H9 (cell line): ENCODE measurements around the gene DRD1. TPM values are rescaled to one million over a fixed set of nuclear protein-coding genes. Genes with fewer than 3 reads are reported as not detected.

Experiments used
- DNase-seq: peaks from one replicate; pipeline ENCODE4 v3.0.0-alpha.2; 2017
- H2AFZ ChIP-seq: one replicate; pipeline ENCODE4 v1.6.1; 2013; ENCODE audit warnings: mild to moderate bottlenecking, low read length, control low read depth, moderate library complexity
- H2AK5ac ChIP-seq: 2 replicates; pipeline ENCODE4 v1.6.1; 2013; ENCODE audit warnings: low read length, control low read depth, mixed read lengths; ENCODE audit not compliant: insufficient read length
- H2BK120ac ChIP-seq: one replicate; pipeline ENCODE4 v1.6.1; 2013; ENCODE audit warnings: low read depth, mild to moderate bottlenecking, low read length, control low read depth, inconsistent platforms; ENCODE audit not compliant: poor library complexity, severe bottlenecking
- H2BK12ac ChIP-seq: 2 replicates; pipeline ENCODE4 v1.6.1; 2013; ENCODE audit warnings: low read length, control low read depth, mixed read lengths, low read depth; ENCODE audit not compliant: insufficient read length
- H2BK15ac ChIP-seq: 2 replicates; pipeline ENCODE4 v1.6.1; 2013; ENCODE audit warnings: low read depth, low read length, control low read depth
- H2BK20ac ChIP-seq: one replicate; pipeline ENCODE4 v1.6.1; 2013; ENCODE audit warnings: low read depth, mild to moderate bottlenecking, low read length, control low read depth, inconsistent platforms; ENCODE audit not compliant: poor library complexity, severe bottlenecking
- H2BK5ac ChIP-seq: 2 replicates; pipeline ENCODE4 v1.6.1; 2013; ENCODE audit warnings: low read length, control low read depth, mixed read lengths; ENCODE audit not compliant: insufficient read length
- H3K14ac ChIP-seq: 2 replicates; pipeline ENCODE4 v1.6.1; 2013; ENCODE audit warnings: low read length, control low read depth; ENCODE audit not compliant: insufficient read depth
- H3K18ac ChIP-seq: 2 replicates; pipeline ENCODE4 v1.6.1; 2013; ENCODE audit warnings: low read depth, mild to moderate bottlenecking, mixed read lengths, low read length, control low read depth; ENCODE audit not compliant: insufficient read length
- H3K23ac ChIP-seq: 2 replicates; pipeline ENCODE4 v1.6.1; 2013; ENCODE audit warnings: low read length, control low read depth, mixed read lengths, low read depth; ENCODE audit not compliant: insufficient read length
- H3K23me2 ChIP-seq: 2 replicates; pipeline ENCODE4 v1.6.1; 2013; ENCODE audit warnings: low read depth, mild to moderate bottlenecking, mixed read lengths, low read length, control low read depth; ENCODE audit not compliant: insufficient read length, poor library complexity, severe bottlenecking
- H3K27ac ChIP-seq: 2 replicates; pipeline ENCODE4 v1.5.1; 2013; ENCODE audit warnings: low read length, control low read depth, mixed read lengths, low read depth; ENCODE audit not compliant: insufficient read length
- H3K27me3 ChIP-seq: 2 replicates; pipeline ENCODE4 v1.6.1; 2013; ENCODE audit warnings: low read length, control low read depth, inconsistent platforms; ENCODE audit not compliant: insufficient read depth
- H3K4ac ChIP-seq: 2 replicates; pipeline ENCODE4 v1.6.1; 2013; ENCODE audit warnings: low read depth, mild to moderate bottlenecking, control low read depth, inconsistent platforms, low read length, moderate library complexity
- H3K4me1 ChIP-seq: 2 replicates; pipeline ENCODE4 v1.6.1; 2013; ENCODE audit warnings: low read length, control low read depth, inconsistent platforms; ENCODE audit not compliant: insufficient read depth
- H3K4me2 ChIP-seq: 2 replicates; pipeline ENCODE4 v1.6.1; 2013; ENCODE audit warnings: low read length, control low read depth, mixed read lengths; ENCODE audit not compliant: insufficient read length, insufficient read depth
- H3K56ac ChIP-seq: 2 replicates; pipeline ENCODE4 v1.6.1; 2013; ENCODE audit warnings: low read depth, mild to moderate bottlenecking, mixed read lengths, low read length, control low read depth; ENCODE audit not compliant: insufficient read length
- H3K79me1 ChIP-seq: 2 replicates; pipeline ENCODE4 v1.6.1; 2013; ENCODE audit warnings: low read depth, mild to moderate bottlenecking, moderate library complexity, low read length, control low read depth, inconsistent platforms; ENCODE audit not compliant: insufficient read depth, poor library complexity, severe bottlenecking
- H3K79me2 ChIP-seq: 2 replicates; pipeline ENCODE4 v1.6.1; 2013; ENCODE audit warnings: low read length, control low read depth, inconsistent platforms; ENCODE audit not compliant: insufficient read depth
- H3K9ac ChIP-seq: 2 replicates; pipeline ENCODE4 v1.6.1; 2013; ENCODE audit warnings: low read length, control low read depth, mixed read lengths; ENCODE audit not compliant: insufficient read length; ENCODE audit errors: extremely low read depth
- H3K9me3 ChIP-seq: one replicate; pipeline ENCODE4 v1.6.1; 2013; ENCODE audit warnings: low read depth, low read length, inconsistent platforms; ENCODE audit not compliant: control insufficient read depth
- H3T11ph ChIP-seq: one replicate; pipeline ENCODE4 v1.6.1; 2013; ENCODE audit warnings: mild to moderate bottlenecking, low read length, control low read depth, inconsistent platforms
- H4K20me1 ChIP-seq: one replicate; pipeline ENCODE4 v1.6.1; 2013; ENCODE audit not compliant: control insufficient read depth, insufficient read length, insufficient read depth
- H4K5ac ChIP-seq: 2 replicates; pipeline ENCODE4 v1.6.1; 2013; ENCODE audit warnings: low read depth, mild to moderate bottlenecking, mixed read lengths, low read length, control low read depth; ENCODE audit not compliant: insufficient read length
- H4K8ac ChIP-seq: replicated peaks from 2 replicates; pipeline ENCODE4 v1.6.1; 2013; ENCODE audit warnings: low read length, control low read depth, mixed read lengths, low read depth; ENCODE audit not compliant: insufficient read length
- H4K91ac ChIP-seq: 2 replicates; pipeline ENCODE4 v1.6.1; 2013; ENCODE audit warnings: low read depth, mild to moderate bottlenecking, moderate library complexity, mixed read lengths, low read length, control low read depth; ENCODE audit not compliant: insufficient read length
- H3K27ac Mint-ChIP-seq, 3 experiments: 2 replicates in 2 of 3; 3 replicates in 1 of 3; pipeline ENCODE4 v1.8.0; 2020 to 2021; ENCODE audit warnings: mixed read lengths in 3 of 3, mild to moderate bottlenecking in 1 of 3, moderate library complexity in 1 of 3
- H3K27me3 Mint-ChIP-seq: 2 replicates; pipeline ENCODE4 v1.8.0; 2021; ENCODE audit warnings: low read depth, mild to moderate bottlenecking, moderate library complexity, mixed read lengths
- H3K36me3 Mint-ChIP-seq, 3 experiments: 2 replicates in 2 of 3; 3 replicates in 1 of 3; pipeline ENCODE4 v1.8.0; 2020 to 2021; ENCODE audit warnings: low read depth in 3 of 3, mixed read lengths in 3 of 3; ENCODE audit not compliant: insufficient read depth in 1 of 3
- H3K4me1 Mint-ChIP-seq, 2 experiments: 2 replicates each; pipeline ENCODE4 v1.8.0; 2020; ENCODE audit warnings: mixed read lengths in 2 of 2
- H3K4me3 Mint-ChIP-seq, 2 experiments: 2 replicates in 1 of 2; 3 replicates in 1 of 2; pipeline ENCODE4 v1.8.0; 2020 to 2021; ENCODE audit warnings: mild to moderate bottlenecking in 2 of 2, mixed read lengths in 2 of 2, moderate library complexity in 1 of 2
- H3K9me3 Mint-ChIP-seq, 2 experiments: 2 replicates in 1 of 2; 3 replicates in 1 of 2; pipeline ENCODE4 v1.8.0; 2020; ENCODE audit warnings: mild to moderate bottlenecking in 2 of 2, mixed read lengths in 2 of 2, moderate library complexity in 1 of 2
- WGBS: extraction: QIAGEN DNeasy Blood & Tissue Kit; methylation state at CpG from one replicate; pipeline ENCODE4 v1.1.7; 2013; ENCODE audit warnings: missing lambda C conversion rate, low lambda C conversion rate, mixed read lengths; ENCODE audit not compliant: insufficient read length; ENCODE audit errors: extremely low coverage; 5-methylcytosine and 5-hydroxymethylcytosine counted together
- total RNA-seq: library from RNA; stranded (reverse); gene quantifications from 2 replicates; pipeline ENCODE4 v1.2.1, GENCODE V29; 2021
- TF ChIP-seq, protein P1 (sequence below): fragments of 200-600 bp; sonication (generic); conservative IDR thresholded peaks from 3 replicates; pipeline ENCODE4 v1.8.0; 2021; ENCODE audit warnings: antibody characterized with exemption, mild to moderate bottlenecking

The DRD1 gene
- total RNA-seq, 1 experiment from 2014 or later, result not detected

DNA sequence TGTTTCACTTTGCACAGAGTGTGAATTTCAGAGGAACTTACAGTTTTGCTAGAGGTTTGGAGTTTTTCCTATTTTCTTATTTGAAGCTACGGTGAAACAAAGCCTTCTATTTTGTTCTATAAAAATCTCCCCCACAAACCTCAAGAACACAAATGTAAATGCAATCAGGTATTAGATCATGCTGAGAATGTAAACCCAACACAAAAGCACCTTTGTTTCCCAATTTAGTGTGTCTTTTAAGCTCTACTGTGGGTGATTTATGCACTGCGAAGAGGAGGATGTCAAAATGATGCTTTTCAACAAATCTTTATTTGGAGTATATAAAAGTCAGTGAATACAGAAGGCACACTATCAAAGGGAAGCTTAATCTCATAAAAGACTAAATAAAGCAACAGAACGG is 4.3 kb upstream of the DRD1 start:
- H2AFZ ChIP-seq, result no peak overlapping the region
- H4K91ac ChIP-seq, result no peak overlapping the region
- TF ChIP-seq, protein P1, sequence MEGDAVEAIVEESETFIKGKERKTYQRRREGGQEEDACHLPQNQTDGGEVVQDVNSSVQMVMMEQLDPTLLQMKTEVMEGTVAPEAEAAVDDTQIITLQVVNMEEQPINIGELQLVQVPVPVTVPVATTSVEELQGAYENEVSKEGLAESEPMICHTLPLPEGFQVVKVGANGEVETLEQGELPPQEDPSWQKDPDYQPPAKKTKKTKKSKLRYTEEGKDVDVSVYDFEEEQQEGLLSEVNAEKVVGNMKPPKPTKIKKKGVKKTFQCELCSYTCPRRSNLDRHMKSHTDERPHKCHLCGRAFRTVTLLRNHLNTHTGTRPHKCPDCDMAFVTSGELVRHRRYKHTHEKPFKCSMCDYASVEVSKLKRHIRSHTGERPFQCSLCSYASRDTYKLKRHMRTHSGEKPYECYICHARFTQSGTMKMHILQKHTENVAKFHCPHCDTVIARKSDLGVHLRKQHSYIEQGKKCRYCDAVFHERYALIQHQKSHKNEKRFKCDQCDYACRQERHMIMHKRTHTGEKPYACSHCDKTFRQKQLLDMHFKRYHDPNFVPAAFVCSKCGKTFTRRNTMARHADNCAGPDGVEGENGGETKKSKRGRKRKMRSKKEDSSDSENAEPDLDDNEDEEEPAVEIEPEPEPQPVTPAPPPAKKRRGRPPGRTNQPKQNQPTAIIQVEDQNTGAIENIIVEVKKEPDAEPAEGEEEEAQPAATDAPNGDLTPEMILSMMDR, result no peak
- no peak for DNase-seq
- no peak overlapping the region for H4K5ac ChIP-seq
- H2BK12ac ChIP-seq, result no peak overlapping the region
- peaks cover 16% of the 10 kb centered on the region for H3K23me2 ChIP-seq
- Mint-ChIP-seq H3K27me3 (peaks cover 48% of the 10 kb centered on the region), H3K4me1 (peaks cover 18 to 33% of the 10 kb centered on the region in 2 experiments), H3K9me3 (no peaks in the 10 kb centered on the region), H3K36me3 (peaks cover 0 to 2% (median 0%) of the 10 kb centered on the region in 3 experiments; a peak in 1 of 7 replicates), H3K4me3 (no peak overlapping the region), H3K27ac (no peak overlapping the region)
- no peak overlapping the region for H3K56ac ChIP-seq
- no peak overlapping the region for H2BK20ac ChIP-seq
- no peak overlapping the region for H2BK5ac ChIP-seq
- no peaks in the 10 kb centered on the region for H3K4me1 ChIP-seq
- no peak overlapping the region for H3K4ac ChIP-seq
- WGBS, result no CpG with 5 or more reads among the region's 3 CpGs
- H3K27me3 ChIP-seq, result peaks cover 10% of the 10 kb centered on the region; the same call in 1 of the 2 replicates
- no peak overlapping the region for H3K27ac ChIP-seq
- no peak overlapping the region for H3K23ac ChIP-seq
- H2AK5ac ChIP-seq, result no peak overlapping the region
- no peak overlapping the region for H3T11ph ChIP-seq
- no peak overlapping the region for H2BK120ac ChIP-seq
- no peaks in the 10 kb centered on the region for H3K79me2 ChIP-seq
- H4K20me1 ChIP-seq, result no peaks in the 10 kb centered on the region
- no peak overlapping the region for H3K9ac ChIP-seq
- no peaks in the 10 kb centered on the region for H3K9me3 ChIP-seq
- no peak overlapping the region for H2BK15ac ChIP-seq
- H4K8ac ChIP-seq, result no peak overlapping the region
- no peaks in the 10 kb centered on the region for H3K79me1 ChIP-seq
- no peak overlapping the region for H3K4me2 ChIP-seq
- H3K14ac ChIP-seq, result no peak overlapping the region
- H3K18ac ChIP-seq, result no peak overlapping the region
